ENCODE data around the gene ABCC3.

- no peak for TF ChIP-seq GABPA (IDR thresholded peaks at IDR 0.05; ENCODE audit: low read depth)
- no peak for TF ChIP-seq CTCF (IDR thresholded peaks at IDR 0.05; ENCODE audit: insufficient read depth, low read length)
- no peak for TF ChIP-seq POLR2AphosphoS5 (IDR thresholded peaks at IDR 0.05; ENCODE audit: low read depth)
These were observed 18.9 kb upstream of the ABCC3 start for GRCh38 chr17:50615828-50616227.

Measured in HL-60 (cell line).